ENCODE data around the gene NR2C1. TPM values are rescaled to one million over a fixed set of nuclear protein-coding genes. Genes with fewer than 3 reads are reported as not detected.

Gene NR2C1
- total RNA-seq (2012; rRNA removed): 11.2 and 13.3 TPM in 2 replicates

DNA sequence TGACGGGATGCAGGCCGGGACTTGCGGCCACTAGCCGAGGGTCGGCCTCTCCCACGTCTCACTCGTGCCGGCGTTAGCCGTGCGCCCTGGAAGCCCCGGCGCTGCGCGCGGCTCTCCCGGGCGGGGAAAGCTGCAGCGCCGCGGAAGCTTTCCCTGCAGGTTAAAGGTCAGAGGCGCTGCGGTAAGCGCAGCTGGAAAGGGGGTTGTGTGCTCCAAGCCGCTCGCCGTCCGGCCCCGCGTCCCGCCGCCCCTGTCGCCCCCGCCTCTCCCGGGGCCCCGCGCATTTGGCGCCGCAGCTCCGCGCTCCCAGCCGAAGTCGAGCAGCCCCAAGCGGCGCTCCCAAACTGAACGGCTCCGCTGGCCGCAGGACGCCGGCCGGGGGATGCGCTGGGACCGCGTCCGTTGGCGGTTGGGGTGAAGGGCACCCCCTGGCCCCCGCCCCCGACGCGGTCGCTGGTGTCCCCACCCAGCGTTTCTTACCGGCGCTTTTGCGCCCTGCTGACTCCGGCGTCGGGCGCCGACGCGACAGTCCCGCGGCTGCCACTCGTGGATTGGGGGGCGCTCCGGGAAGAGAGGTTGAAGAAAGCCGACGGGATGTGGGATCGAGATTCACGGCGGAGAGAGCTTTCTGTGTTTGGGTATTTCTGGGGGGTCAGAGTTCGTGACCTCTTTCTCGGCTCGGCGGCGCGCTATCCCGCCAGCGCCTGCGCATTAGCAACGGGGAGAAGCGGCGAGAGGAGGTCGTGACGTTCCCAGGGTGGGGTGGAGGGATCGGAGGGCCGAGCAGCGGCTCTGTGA, at the start of gene NR2C1:
Gene NR2C1 (minus strand): TSS at position 719 of the 798 bp plus-strand sequence. CDS start 6,234 bp downstream, outside the sequence.
- Histone ChIP-seq H3K4me1 (ENCODE audit: control insufficient read depth, insufficient read depth, low read length) (no peaks in the 10 kb centered on the region), H3K9ac (ENCODE audit: low read depth, low read length) (peak within 1 kb of the TSS; percentile 91), H3K9me3 (replicated peaks; ENCODE audit: low read length) (no peaks in the 10 kb centered on the region), H3K27me3 (ENCODE audit: control insufficient read depth, insufficient read depth, low read length) (no peaks in the 10 kb centered on the region), H3K36me3 (ENCODE audit: insufficient read depth, low read length) (peaks cover 3% of the 10 kb centered on the region), H3K4me2 (ENCODE audit: low read length) (peak within 1 kb of the TSS; percentile 79), H3K4me3 (ENCODE audit: low read length) (peak within 1 kb of the TSS; percentile 94)

DNA sequence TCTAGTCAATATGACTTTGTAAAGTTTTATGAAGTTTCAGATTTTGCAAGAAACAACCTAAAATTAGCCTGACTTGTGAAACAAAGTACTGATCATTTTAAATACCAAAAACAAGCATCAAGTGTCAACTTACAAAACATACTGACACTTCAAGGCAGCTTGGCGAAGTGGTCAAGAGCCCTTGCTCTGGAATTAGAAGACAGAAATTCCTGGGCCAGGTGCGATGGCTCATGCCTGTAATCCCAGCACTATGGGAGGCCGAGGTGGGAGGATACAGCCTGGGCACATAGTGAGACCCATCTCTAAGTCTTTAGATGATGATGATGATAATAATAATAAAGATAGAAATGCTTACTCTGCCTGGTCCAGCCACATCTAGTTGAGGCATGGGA, 45.4 kb upstream of the NR2C1 start:
- no peak overlapping the region for H3K4me3 ChIP-seq (ENCODE audit: low read length)
- H3K9ac ChIP-seq (ENCODE audit: low read depth, low read length): peak overlapping the region; percentile 8
- peak overlapping the region; percentile 43 for H3K4me2 ChIP-seq (ENCODE audit: low read length)
- no peaks in the 10 kb centered on the region for H3K36me3 ChIP-seq (ENCODE audit: insufficient read depth, low read length)
- peaks cover 31% of the 10 kb centered on the region for H3K4me1 ChIP-seq (ENCODE audit: control insufficient read depth, insufficient read depth, low read length)
- no peaks in the 10 kb centered on the region for H3K27me3 ChIP-seq (ENCODE audit: control insufficient read depth, insufficient read depth, low read length)
- H3K9me3 ChIP-seq (replicated peaks; ENCODE audit: low read length): no peaks in the 10 kb centered on the region

DNA sequence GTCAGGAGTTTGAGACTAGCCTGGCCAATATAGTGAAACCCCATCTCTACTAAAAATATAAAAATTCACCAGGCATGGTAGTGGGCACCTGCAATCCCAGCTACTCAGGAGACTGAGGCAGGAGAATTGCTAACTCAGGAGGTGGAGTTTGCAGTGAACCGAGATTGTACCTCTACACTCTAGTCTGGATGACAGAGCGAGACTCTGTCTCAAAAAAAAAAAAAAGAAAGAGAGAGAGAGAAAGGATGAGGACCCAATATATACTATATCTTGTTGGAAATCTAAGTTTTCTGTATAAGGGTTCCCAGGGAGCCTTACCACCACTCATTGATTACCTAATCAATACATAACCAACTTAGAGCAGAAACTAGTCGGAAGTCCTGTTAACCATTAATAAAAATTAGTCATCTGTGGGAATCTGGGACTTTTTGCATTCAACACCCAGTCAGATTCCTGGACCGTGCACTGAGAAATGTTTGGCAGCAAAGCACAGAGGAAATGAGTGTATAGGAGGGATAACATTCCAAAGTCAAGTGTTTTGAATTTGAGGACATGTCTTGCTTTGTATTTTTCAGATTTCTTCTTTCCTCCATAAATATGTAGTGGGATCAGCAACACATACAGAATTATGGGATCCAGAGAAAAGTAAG, 44.8 kb upstream of the NR2C1 start:
- H3K4me3 ChIP-seq (ENCODE audit: low read length): no peak overlapping the region
- H3K27me3 ChIP-seq (ENCODE audit: control insufficient read depth, insufficient read depth, low read length): no peaks in the 10 kb centered on the region
- H3K9me3 ChIP-seq (replicated peaks; ENCODE audit: low read length): no peaks in the 10 kb centered on the region
- H3K4me2 ChIP-seq (ENCODE audit: low read length): peak overlapping the region; percentile 43
- peak overlapping the region; percentile 8 for H3K9ac ChIP-seq (ENCODE audit: low read depth, low read length)
- H3K4me1 ChIP-seq (ENCODE audit: control insufficient read depth, insufficient read depth, low read length): peaks cover 31% of the 10 kb centered on the region
- no peaks in the 10 kb centered on the region for H3K36me3 ChIP-seq (ENCODE audit: insufficient read depth, low read length)

DNA sequence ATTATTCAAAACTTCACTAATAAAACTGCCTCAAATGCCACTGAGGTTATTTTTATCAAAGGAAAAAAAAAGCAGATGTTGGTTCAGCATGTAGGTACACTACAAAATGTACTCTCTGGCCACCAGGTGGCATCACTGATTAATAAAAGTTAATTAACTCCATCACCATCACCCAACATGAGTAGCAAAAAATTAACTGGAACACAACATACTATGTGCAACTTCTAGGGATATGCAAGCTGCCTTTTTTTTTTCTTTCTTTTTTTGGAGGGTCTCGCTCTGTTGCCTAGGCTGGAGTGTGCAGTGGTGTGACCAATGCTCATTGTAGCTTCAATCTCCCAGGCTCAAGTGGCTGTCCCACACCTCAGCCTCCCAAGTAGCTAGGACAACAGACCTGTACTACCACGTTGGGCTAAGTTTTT, 43.8 kb upstream of the NR2C1 start:
- Histone ChIP-seq H3K36me3 (ENCODE audit: insufficient read depth, low read length) (no peaks in the 10 kb centered on the region), H3K4me1 (ENCODE audit: control insufficient read depth, insufficient read depth, low read length) (peaks cover 31% of the 10 kb centered on the region), H3K9me3 (replicated peaks; ENCODE audit: low read length) (no peaks in the 10 kb centered on the region), H3K27me3 (ENCODE audit: control insufficient read depth, insufficient read depth, low read length) (no peaks in the 10 kb centered on the region), H3K4me3 (ENCODE audit: low read length) (no peak overlapping the region), H3K9ac (ENCODE audit: low read depth, low read length) (no peak overlapping the region), H3K4me2 (ENCODE audit: low read length) (no peak overlapping the region)

DNA sequence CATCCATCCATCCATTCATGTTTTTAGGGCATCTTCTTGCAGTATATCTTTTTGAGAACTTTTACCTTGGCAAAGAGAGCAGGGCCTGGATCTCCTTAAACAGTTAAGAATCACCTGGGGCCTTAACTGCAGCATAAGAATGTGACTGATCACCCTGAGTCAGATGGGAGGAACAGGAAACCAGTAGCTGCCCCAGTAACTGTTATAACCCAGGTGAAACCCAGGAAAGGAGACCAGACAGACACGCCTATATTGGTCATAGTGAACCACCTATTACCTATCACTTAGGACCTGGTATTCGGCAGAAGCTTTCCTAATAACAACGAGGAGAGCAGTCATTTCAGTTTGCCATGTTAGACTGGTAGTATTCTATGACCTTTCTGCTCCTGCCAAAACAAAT, 43.4 kb upstream of the NR2C1 start:
- H3K27me3 ChIP-seq (ENCODE audit: control insufficient read depth, insufficient read depth, low read length): no peaks in the 10 kb centered on the region
- no peaks in the 10 kb centered on the region for H3K36me3 ChIP-seq (ENCODE audit: insufficient read depth, low read length)
- H3K4me3 ChIP-seq (ENCODE audit: low read length): no peak overlapping the region
- H3K9me3 ChIP-seq (replicated peaks; ENCODE audit: low read length): no peaks in the 10 kb centered on the region
- no peak overlapping the region for H3K9ac ChIP-seq (ENCODE audit: low read depth, low read length)
- H3K4me1 ChIP-seq (ENCODE audit: control insufficient read depth, insufficient read depth, low read length): peaks cover 31% of the 10 kb centered on the region
- H3K4me2 ChIP-seq (ENCODE audit: low read length): no peak overlapping the region

DNA sequence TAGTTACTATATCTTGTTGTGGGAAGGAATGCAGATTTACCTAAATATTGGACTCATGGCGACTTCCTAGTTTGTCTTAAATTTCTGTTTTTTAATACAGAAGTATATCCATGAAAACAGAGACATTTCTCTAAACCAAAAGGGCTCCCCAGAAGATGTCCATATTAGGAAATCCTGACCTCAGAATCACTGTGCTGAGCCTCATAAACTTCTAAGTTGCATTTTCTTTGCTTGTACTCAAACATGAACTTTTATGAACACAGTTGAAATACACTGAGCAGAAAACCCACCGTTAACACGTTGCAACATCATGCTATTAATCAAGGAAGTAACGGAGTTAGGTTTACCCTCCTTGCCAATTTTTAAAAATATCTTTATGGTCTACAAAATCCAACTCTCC, 42.9 kb upstream of the NR2C1 start:
- no peak overlapping the region for H3K9ac ChIP-seq (ENCODE audit: low read depth, low read length)
- no peak overlapping the region for H3K4me2 ChIP-seq (ENCODE audit: low read length)
- H3K36me3 ChIP-seq (ENCODE audit: insufficient read depth, low read length): no peaks in the 10 kb centered on the region
- peaks cover 31% of the 10 kb centered on the region for H3K4me1 ChIP-seq (ENCODE audit: control insufficient read depth, insufficient read depth, low read length)
- no peaks in the 10 kb centered on the region for H3K9me3 ChIP-seq (replicated peaks; ENCODE audit: low read length)
- no peaks in the 10 kb centered on the region for H3K27me3 ChIP-seq (ENCODE audit: control insufficient read depth, insufficient read depth, low read length)
- H3K4me3 ChIP-seq (ENCODE audit: low read length): no peak overlapping the region

DNA sequence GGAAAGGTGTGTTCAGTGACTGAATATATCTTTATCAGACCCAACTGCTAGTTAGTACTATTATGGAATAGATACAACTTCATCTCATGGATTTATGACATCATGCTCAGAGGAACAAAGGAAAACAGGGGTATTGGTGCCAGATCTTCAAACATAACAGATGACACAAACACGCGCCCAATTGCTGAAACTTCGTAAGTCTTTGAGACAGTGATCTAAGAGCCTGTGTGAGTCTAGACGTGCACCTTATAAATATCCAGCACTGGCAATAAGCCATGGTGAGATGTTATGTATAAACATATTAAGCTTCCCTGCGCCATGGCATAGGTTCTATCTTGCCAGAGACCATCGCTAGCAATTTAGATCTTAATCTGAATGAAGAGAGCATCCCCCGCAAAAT, 42.2 kb upstream of the NR2C1 start:
- Histone ChIP-seq H3K4me2 (ENCODE audit: low read length) (no peak overlapping the region), H3K27me3 (ENCODE audit: control insufficient read depth, insufficient read depth, low read length) (no peaks in the 10 kb centered on the region), H3K4me1 (ENCODE audit: control insufficient read depth, insufficient read depth, low read length) (peaks cover 31% of the 10 kb centered on the region), H3K4me3 (ENCODE audit: low read length) (no peak overlapping the region), H3K9me3 (replicated peaks; ENCODE audit: low read length) (no peaks in the 10 kb centered on the region), H3K36me3 (ENCODE audit: insufficient read depth, low read length) (no peaks in the 10 kb centered on the region), H3K9ac (ENCODE audit: low read depth, low read length) (no peak overlapping the region)

DNA sequence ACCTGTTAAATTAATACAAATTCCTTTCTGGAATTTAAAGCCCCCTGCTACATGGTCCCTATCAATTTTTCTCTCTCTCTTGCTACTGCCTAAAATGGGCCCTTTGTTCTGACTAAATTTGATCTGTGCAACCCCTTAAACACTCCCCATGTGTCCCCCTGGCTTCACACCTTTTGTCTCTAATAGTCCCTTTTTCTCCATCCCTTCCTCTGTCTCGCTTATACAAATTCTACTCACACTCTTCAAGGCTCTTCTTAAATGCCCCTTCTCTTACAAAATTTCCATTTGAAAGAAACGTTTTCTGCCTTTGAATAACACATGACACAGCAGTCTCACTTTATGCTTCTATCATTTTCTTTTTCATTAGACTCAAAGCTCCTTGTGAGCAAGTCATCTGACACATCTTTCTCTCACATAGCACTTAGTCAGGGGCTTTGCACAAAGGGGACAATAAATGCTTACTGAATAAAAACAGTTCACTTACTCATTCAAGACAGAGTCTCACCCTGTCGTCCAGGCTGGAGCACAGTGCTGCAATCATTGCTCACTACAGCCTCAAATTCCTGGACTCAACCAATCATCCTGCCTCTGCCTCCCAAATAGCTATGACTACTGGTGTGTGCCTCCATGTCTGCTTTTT, 41.5 kb upstream of the NR2C1 start:
- Histone ChIP-seq H3K9me3 (replicated peaks; ENCODE audit: low read length) (no peaks in the 10 kb centered on the region), H3K9ac (ENCODE audit: low read depth, low read length) (no peak overlapping the region), H3K36me3 (ENCODE audit: insufficient read depth, low read length) (no peaks in the 10 kb centered on the region), H3K4me3 (ENCODE audit: low read length) (no peak overlapping the region), H3K4me1 (ENCODE audit: control insufficient read depth, insufficient read depth, low read length) (peaks cover 31% of the 10 kb centered on the region), H3K27me3 (ENCODE audit: control insufficient read depth, insufficient read depth, low read length) (no peaks in the 10 kb centered on the region), H3K4me2 (ENCODE audit: low read length) (no peak overlapping the region)

DNA sequence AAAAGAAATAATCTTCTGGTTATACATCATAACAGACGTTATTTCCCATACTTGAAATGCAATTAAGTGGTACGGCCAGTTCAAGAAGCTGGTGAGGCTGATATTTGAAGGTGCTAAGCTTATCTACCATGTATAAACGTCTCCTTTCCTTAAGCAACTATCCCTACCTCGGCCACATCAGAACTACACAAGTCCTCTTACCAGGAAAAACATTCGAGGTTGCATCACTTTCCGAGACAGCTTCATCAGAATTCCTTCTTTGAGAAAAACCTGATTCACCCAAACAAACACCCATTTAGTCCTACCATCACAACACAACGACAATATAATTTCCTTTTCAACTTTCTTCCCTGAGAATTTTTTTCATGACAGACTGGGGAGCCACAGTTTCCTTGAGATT, 33.9 kb upstream of the NR2C1 start:
- Histone ChIP-seq H3K4me3 (ENCODE audit: low read length) (no peak overlapping the region), H3K36me3 (ENCODE audit: insufficient read depth, low read length) (no peaks in the 10 kb centered on the region), H3K4me1 (ENCODE audit: control insufficient read depth, insufficient read depth, low read length) (peaks cover 11% of the 10 kb centered on the region), H3K9ac (ENCODE audit: low read depth, low read length) (no peak overlapping the region), H3K27me3 (ENCODE audit: control insufficient read depth, insufficient read depth, low read length) (no peaks in the 10 kb centered on the region), H3K9me3 (replicated peaks; ENCODE audit: low read length) (no peaks in the 10 kb centered on the region), H3K4me2 (ENCODE audit: low read length) (no peak overlapping the region)

DNA sequence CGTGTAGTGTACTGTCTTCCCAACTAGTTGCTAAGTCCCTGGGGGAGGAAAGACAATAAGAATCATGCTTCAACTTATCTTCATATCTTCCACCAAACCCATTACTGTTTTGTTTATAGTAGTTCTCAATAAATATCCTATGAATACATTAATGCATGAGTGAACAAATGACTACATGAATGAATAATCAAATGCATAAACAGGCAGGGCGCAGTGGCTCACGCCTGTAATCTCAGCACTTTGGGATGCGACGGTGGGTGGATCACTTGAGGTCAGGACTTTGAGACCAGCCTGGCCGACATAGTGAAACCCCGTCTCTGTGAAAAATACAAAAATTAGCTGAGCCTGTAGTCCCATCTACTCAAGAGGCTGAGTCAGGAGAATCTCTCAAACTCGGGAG, 32.1 kb upstream of the NR2C1 start:
- Histone ChIP-seq H3K4me2 (ENCODE audit: low read length) (no peak overlapping the region), H3K27me3 (ENCODE audit: control insufficient read depth, insufficient read depth, low read length) (peaks cover 2% of the 10 kb centered on the region), H3K4me1 (ENCODE audit: control insufficient read depth, insufficient read depth, low read length) (peaks cover 15% of the 10 kb centered on the region), H3K36me3 (ENCODE audit: insufficient read depth, low read length) (no peaks in the 10 kb centered on the region), H3K4me3 (ENCODE audit: low read length) (no peak overlapping the region), H3K9ac (ENCODE audit: low read depth, low read length) (no peak overlapping the region), H3K9me3 (replicated peaks; ENCODE audit: low read length) (no peaks in the 10 kb centered on the region)

DNA sequence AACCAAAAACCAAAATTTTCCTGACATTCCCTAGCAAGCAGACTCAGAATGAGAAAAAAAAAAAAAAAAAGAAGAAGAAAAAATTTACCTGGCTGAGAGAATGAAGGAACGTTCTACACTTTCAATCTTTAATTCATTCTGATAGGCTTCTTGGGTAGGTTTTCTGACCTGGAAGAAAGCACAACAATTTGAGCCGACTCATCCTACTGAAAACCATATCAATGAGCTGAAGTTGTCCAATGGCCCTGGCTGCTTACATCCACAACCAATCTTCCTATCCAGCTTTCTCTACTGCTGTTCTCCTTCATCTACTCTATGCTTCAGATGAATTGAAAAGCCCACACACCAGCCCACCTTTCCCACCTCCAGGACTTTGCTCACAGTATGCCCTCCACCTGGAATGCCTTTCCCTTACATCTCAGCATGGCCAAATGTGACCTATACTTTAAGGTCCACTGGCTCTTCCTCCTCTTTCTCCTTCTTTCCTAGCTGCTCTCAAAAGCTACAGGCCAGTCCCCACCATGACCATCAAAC, 31.6 kb upstream of the NR2C1 start:
- peaks cover 15% of the 10 kb centered on the region for H3K4me1 ChIP-seq (ENCODE audit: control insufficient read depth, insufficient read depth, low read length)
- peaks cover 7% of the 10 kb centered on the region for H3K27me3 ChIP-seq (ENCODE audit: control insufficient read depth, insufficient read depth, low read length)
- H3K9ac ChIP-seq (ENCODE audit: low read depth, low read length): no peak overlapping the region
- no peak overlapping the region for H3K4me3 ChIP-seq (ENCODE audit: low read length)
- H3K4me2 ChIP-seq (ENCODE audit: low read length): no peak overlapping the region
- no peaks in the 10 kb centered on the region for H3K36me3 ChIP-seq (ENCODE audit: insufficient read depth, low read length)
- no peaks in the 10 kb centered on the region for H3K9me3 ChIP-seq (replicated peaks; ENCODE audit: low read length)

Data from skeletal muscle satellite cell (primary cell).